Colonic mucosa (tissue), 4 donors: Measurements from ENCODE around the gene CARMIL1. TPM values are rescaled to one million over a fixed set of nuclear protein-coding genes. Genes with fewer than 3 reads are reported as not detected.

Source experiments
- DNase-seq: peaks from one replicate; pipeline ENCODE4 v3.0.0-alpha.2; 2020
- H3K27ac ChIP-seq: fragments of 200-600 bp; one replicate; pipeline ENCODE4 v1.8.0; 2021
- H3K27me3 ChIP-seq: fragments of 200-600 bp; one replicate; pipeline ENCODE4 v1.8.0; 2021
- H3K36me3 ChIP-seq: fragments of 200-600 bp; one replicate; pipeline ENCODE4 v1.8.0; 2021
- H3K4me1 ChIP-seq: fragments of 200-600 bp; one replicate; pipeline ENCODE4 v1.8.0; 2021; ENCODE audit warnings: mild to moderate bottlenecking
- H3K4me3 ChIP-seq: fragments of 200-600 bp; one replicate; pipeline ENCODE4 v1.8.0; 2021
- H3K9ac ChIP-seq, 2 donors: one replicate each; pipeline ENCODE4 v1.7.0; 2013; ENCODE audit warnings: control low read depth in 2 of 2, low read depth in 2 of 2, low read length in 2 of 2
- H3K9me3 ChIP-seq: fragments of 200-600 bp; one replicate; pipeline ENCODE4 v1.8.0; 2021
- intact Hi-C: fragments of 100-400 bp; cut with DNase I; formaldehyde crosslinking; loops from one replicate; pipeline ENCODE4 v1.14.1; 2022
- total RNA-seq, 2 donors: library from RNA; stranded (reverse); fragmentation: NEBNext Ultra II Directional in 1 of 2; extraction: Animal tissue kit (Norgen Biotek cat#: 25700) in 1 of 2; gene quantifications; one replicate each; pipeline ENCODE4 v1.2.1, GENCODE V29; 2021
- TF ChIP-seq, protein P1 (sequence below): fragments of 200-600 bp; IDR thresholded peaks from one replicate; pipeline ENCODE4 v1.8.0; 2022; ENCODE audit warnings: antibody characterized with exemption, mild to moderate bottlenecking
- donor health status: healthy.
- donor health status: DM: no; HTN: no; CAD: no.
- donor health status: DM: no; HTN: no; CAD: no.

The CARMIL1 gene
- total RNA-seq, 2 donors from 2014 or later = 38.6 to 50.2 TPM

DNA sequence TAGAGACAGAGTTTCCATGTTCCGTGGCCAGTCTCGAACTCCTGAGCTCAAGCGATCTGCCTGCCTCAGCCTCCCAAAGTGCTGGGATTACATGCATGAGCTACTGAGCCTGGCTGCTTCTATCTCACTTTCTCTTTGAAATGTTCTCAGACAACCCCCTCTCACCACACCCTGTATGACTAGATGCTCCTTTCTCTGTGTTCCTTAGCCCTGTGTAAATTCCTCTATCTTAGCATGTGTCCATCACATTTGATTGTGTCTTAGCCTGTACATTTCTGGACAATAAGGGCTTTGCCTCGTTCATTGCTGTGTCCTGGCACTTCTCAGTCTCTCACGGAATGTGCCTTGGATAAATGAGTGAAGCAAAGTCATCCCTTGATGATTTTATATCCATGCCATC lies 204.8 kb downstream of the CARMIL1 start:
- Histone ChIP-seq H3K27ac (no peak overlapping the region), H3K4me1 (no peaks in the 10 kb centered on the region), H3K4me3 (no peak overlapping the region), H3K27me3 (no peaks in the 10 kb centered on the region), H3K9me3 (no peaks in the 10 kb centered on the region), H3K9ac (no peak overlapping the region), H3K36me3 (no peaks in the 10 kb centered on the region)
- intact Hi-C loops = no loop called here
- TF ChIP-seq, protein P1, sequence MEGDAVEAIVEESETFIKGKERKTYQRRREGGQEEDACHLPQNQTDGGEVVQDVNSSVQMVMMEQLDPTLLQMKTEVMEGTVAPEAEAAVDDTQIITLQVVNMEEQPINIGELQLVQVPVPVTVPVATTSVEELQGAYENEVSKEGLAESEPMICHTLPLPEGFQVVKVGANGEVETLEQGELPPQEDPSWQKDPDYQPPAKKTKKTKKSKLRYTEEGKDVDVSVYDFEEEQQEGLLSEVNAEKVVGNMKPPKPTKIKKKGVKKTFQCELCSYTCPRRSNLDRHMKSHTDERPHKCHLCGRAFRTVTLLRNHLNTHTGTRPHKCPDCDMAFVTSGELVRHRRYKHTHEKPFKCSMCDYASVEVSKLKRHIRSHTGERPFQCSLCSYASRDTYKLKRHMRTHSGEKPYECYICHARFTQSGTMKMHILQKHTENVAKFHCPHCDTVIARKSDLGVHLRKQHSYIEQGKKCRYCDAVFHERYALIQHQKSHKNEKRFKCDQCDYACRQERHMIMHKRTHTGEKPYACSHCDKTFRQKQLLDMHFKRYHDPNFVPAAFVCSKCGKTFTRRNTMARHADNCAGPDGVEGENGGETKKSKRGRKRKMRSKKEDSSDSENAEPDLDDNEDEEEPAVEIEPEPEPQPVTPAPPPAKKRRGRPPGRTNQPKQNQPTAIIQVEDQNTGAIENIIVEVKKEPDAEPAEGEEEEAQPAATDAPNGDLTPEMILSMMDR = no peak
- DNase-seq = no peak

DNA sequence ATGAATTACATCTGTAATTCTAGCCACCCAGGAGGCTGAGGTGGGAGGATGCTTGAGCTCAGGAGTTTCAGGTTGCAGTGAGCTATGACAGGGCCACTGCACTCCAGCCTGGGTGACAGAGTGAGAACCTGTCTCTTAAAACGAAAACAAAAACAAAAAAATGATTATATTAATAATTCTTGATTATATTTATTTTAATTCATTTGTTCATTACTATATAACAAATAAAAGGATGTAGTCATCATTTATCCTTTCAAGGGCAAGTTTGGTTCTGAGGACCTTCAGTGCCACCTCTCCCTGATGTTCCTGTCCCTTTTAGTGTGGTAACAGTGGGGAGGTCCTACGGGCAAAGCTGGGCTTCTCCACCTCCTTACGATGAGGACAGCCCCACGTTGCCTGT lies 205.7 kb downstream of the CARMIL1 start:
- intact Hi-C loops = loop anchor here (5.0 kb wide), 1 partner anchor 208 kb away; the partner anchor contains the start of gene CARMIL1
- Histone ChIP-seq H3K9me3 (no peaks in the 10 kb centered on the region), H3K4me1 (peaks cover 1% of the 10 kb centered on the region), H3K36me3 (no peaks in the 10 kb centered on the region), H3K4me3 (no peak overlapping the region), H3K27me3 (no peaks in the 10 kb centered on the region), H3K27ac (no peak overlapping the region), H3K9ac (no peak overlapping the region)
- TF ChIP-seq, protein P1 = no peak
- DNase-seq = no peak

DNA sequence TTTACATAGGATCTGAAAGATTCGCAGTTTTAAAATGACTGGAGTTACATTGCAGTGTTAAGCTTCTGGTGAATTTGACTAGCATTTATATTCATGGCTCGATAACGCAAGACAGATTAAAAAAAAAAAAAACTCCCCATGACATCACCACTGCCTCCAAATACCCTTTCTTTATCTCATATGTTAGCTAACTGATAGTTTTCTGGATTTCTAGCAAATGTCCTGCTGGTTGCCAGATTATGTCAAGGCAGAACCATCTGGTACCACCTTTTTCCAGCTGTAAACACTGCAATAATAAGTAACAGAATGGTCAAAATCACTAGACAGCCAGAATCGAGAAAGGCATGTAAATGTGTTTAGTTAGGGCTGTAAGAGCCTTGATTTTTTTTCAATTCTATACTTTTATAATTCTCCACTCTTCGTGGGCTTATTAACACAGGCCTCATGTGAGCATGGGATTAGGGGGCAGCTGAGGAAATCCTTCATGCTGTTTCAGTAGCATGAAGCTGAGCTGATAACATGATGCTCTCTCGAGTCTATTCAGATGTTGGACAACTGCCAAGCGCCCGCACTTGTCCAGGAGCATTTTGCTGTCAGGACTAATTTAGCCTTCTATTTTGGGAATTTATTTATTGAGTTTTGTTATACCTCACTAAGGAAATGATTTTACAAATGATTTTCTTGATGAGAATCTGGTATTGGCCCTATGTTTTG lies 206.8 kb downstream of the CARMIL1 start:
- H3K4me1 ChIP-seq = peaks cover 3% of the 10 kb centered on the region
- H3K4me3 ChIP-seq = no peak overlapping the region
- no peaks in the 10 kb centered on the region for H3K9me3 ChIP-seq
- TF ChIP-seq, protein P1 = no peak
- H3K36me3 ChIP-seq = no peaks in the 10 kb centered on the region
- no peak for DNase-seq
- no peak overlapping the region for H3K27ac ChIP-seq
- intact Hi-C loops = loop anchor here (5.0 kb wide), 1 partner anchor 209 kb away; the partner anchor contains the start of gene CARMIL1
- no peak overlapping the region for H3K9ac ChIP-seq
- H3K27me3 ChIP-seq = no peaks in the 10 kb centered on the region

DNA sequence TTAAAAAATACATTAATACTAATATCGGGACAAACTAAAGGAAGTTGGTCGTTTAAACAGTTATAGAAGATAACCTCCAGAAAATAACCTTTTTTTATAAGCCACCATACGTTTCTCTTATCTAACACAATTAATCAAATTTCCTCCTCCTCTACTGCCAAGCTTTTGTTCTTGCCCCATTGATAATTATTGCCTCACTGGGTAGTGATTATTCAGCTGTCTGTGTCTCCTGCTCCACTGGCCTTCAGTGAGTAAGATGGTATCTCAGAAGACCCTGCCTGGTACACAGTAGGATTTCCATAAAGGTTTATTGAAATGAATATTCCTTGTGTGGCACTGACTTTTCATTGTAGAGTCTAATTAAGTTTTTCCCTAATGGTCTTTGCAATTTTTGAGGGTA lies 207.4 kb downstream of the CARMIL1 start:
- H3K9me3 ChIP-seq = no peaks in the 10 kb centered on the region
- no peaks in the 10 kb centered on the region for H3K27me3 ChIP-seq
- no peaks in the 10 kb centered on the region for H3K36me3 ChIP-seq
- no peak overlapping the region for H3K9ac ChIP-seq
- no peak for DNase-seq
- peaks cover 3% of the 10 kb centered on the region for H3K4me1 ChIP-seq
- TF ChIP-seq, protein P1 = no peak
- H3K4me3 ChIP-seq = no peak overlapping the region
- intact Hi-C loops = loop anchor here (5.0 kb wide), 1 partner anchor 209 kb away; the partner anchor contains the start of gene CARMIL1
- no peak overlapping the region for H3K27ac ChIP-seq

DNA sequence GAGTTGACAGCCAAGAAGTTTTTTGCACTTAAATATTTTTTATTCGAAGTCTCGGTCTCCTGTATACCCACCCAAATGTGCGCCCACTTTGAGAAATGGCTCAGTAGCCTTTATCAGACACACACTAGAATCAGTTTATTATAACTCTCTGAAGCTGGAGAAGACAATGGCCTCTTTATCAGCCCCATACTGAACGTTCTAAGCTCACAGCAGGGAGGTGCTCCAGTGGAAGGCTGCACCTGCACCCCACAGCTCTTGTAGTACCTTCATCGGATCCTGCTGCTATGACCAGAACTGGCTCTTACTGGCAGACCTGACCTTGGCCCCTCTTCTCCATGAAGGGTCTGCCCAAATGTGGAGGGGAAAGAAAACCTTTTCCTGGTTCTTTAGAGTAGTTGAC lies 207.8 kb downstream of the CARMIL1 start:
- Histone ChIP-seq H3K36me3 (no peaks in the 10 kb centered on the region), H3K4me1 (peaks cover 3% of the 10 kb centered on the region), H3K9me3 (no peaks in the 10 kb centered on the region), H3K27me3 (no peaks in the 10 kb centered on the region), H3K9ac (no peak overlapping the region), H3K4me3 (no peak overlapping the region), H3K27ac (no peak overlapping the region)
- intact Hi-C loops = loop anchor here (5.0 kb wide), 1 partner anchor 210 kb away; the partner anchor contains the start of gene CARMIL1
- DNase-seq = no peak
- TF ChIP-seq, protein P1 = no peak
